Right atrium auricular region (tissue), 2 donors: ENCODE measurements around the gene NUBP2. TPM values are rescaled to one million over a fixed set of nuclear protein-coding genes. Genes with fewer than 3 reads are reported as not detected.

ENCODE experiments used
- DNase-seq: peaks from one replicate; pipeline ENCODE4 v3.0.0-alpha.2; 2019; ENCODE audit warnings: low spot score
- H3K27ac ChIP-seq, 2 donors: fragments of 200-600 bp; sonication (generic); 1 replicate in 1 of 2; 2 replicates in 1 of 2; pipeline ENCODE4 v1.5.1; 2016 to 2019
- H3K27me3 ChIP-seq, 2 donors: fragments of 200-600 bp; sonication (generic); one replicate each; pipeline versions ENCODE4 v1.5.1 to v1.6.0; 2017 to 2019
- H3K36me3 ChIP-seq: fragments of 200-600 bp; sonication (generic); one replicate; pipeline ENCODE4 v1.5.1; 2016
- H3K4me1 ChIP-seq, 2 donors: fragments of 200-600 bp; sonication (generic); one replicate each; pipeline versions ENCODE4 v1.5.1 to v1.6.0; 2017 to 2019
- H3K4me3 ChIP-seq, 2 donors: fragments of 200-600 bp; sonication (generic); 1 replicate in 1 of 2; 2 replicates in 1 of 2; pipeline ENCODE4 v1.5.1; 2017 to 2019; ENCODE audit warnings: mild to moderate bottlenecking in 1 of 2, moderate library complexity in 1 of 2
- H3K9me3 ChIP-seq, 2 donors: fragments of 200-600 bp; sonication (generic); one replicate each; pipeline ENCODE4 v1.5.1; 2019
- CTCF ChIP-seq, 2 donors: fragments of 200-600 bp; sonication (generic); IDR thresholded peaks; one replicate each; pipeline ENCODE4 v1.5.1; 2019; ENCODE audit warnings: antibody characterized with exemption in 2 of 2
- total RNA-seq, 2 donors: library from RNA; depleted of rRNA; stranded (reverse); fragments of >200 nt; gene quantifications; one replicate each; pipeline ENCODE4 v1.1.0, GENCODE V29; 2016

Gene NUBP2
- total RNA-seq, 2 donors from 2014 or later, result 70.3 to 77.9 TPM

GRCh38 chr16:1818204-1818872 is 35.6 kb downstream of the NUBP2 start:
- Histone ChIP-seq H3K36me3 (peaks cover 73% of the 10 kb centered on the region), H3K4me3 (no peak overlapping the region), H3K27me3 (no peaks in the 10 kb centered on the region), H3K27ac (no peak overlapping the region), H3K9me3 (no peaks in the 10 kb centered on the region), H3K4me1 (no peaks in the 10 kb centered on the region)
- DNase-seq, result no peak
- TF ChIP-seq CTCF (IDR thresholded peaks at IDR 0.05), result no peak

GRCh38 chr16:1818873-1819525 is 36.2 kb downstream of the NUBP2 start:
- no peak for DNase-seq
- Histone ChIP-seq H3K27ac (no peak overlapping the region), H3K4me1 (peaks cover 0 to 3% of the 10 kb centered on the region in 2 donors), H3K9me3 (no peaks in the 10 kb centered on the region), H3K36me3 (peaks cover 66% of the 10 kb centered on the region), H3K4me3 (no peak overlapping the region), H3K27me3 (no peaks in the 10 kb centered on the region)
- no peak for TF ChIP-seq CTCF (IDR thresholded peaks at IDR 0.05)

GRCh38 chr16:1819611-1820010 is 36.9 kb downstream of the NUBP2 start:
- Histone ChIP-seq H3K4me1 (peaks cover 0 to 9% of the 10 kb centered on the region in 2 donors), H3K36me3 (peaks cover 66% of the 10 kb centered on the region), H3K27me3 (no peaks in the 10 kb centered on the region), H3K9me3 (no peaks in the 10 kb centered on the region), H3K27ac (no peak overlapping the region), H3K4me3 (no peak overlapping the region)
- no peak for TF ChIP-seq CTCF (IDR thresholded peaks at IDR 0.05)
- no peak for DNase-seq

GRCh38 chr16:1820096-1820945 is 37.6 kb downstream of the NUBP2 start:
- no peaks in the 10 kb centered on the region for H3K27me3 ChIP-seq
- DNase-seq, result no peak
- no peaks in the 10 kb centered on the region for H3K9me3 ChIP-seq
- H3K27ac ChIP-seq, result no peak overlapping the region
- H3K4me3 ChIP-seq, result no peak overlapping the region
- no peak for TF ChIP-seq CTCF (IDR thresholded peaks at IDR 0.05)
- peaks cover 0 to 16% of the 10 kb centered on the region in 2 donors for H3K4me1 ChIP-seq
- peaks cover 64% of the 10 kb centered on the region for H3K36me3 ChIP-seq

- Histone ChIP-seq H3K27ac (no peak overlapping the region), H3K4me1 (peaks cover 0 to 22% of the 10 kb centered on the region in 2 donors)
- TF ChIP-seq CTCF (IDR thresholded peaks at IDR 0.05), result no peak
These were observed 38.2 kb downstream of the NUBP2 start for GRCh38 chr16:1820946-1821290.

More at GRCh38 chr16:1820946-1821290, 38.2 kb downstream of the NUBP2 start:
- no peak overlapping the region for H3K4me3 ChIP-seq
- no peak for DNase-seq
- H3K36me3 ChIP-seq, result peaks cover 58% of the 10 kb centered on the region
- H3K9me3 ChIP-seq, result no peaks in the 10 kb centered on the region
- H3K27me3 ChIP-seq, result no peaks in the 10 kb centered on the region
